Measurements from ENCODE around the gene MACROH2A1. TPM values are rescaled to one million over a fixed set of nuclear protein-coding genes. Genes with fewer than 3 reads are reported as not detected.

The MACROH2A1 gene
- total and polyA plus RNA-seq, 10 of the 15 experiments (the other 5 are each of a cell fraction or from before 2014, with no cell fraction given), result 45.7 to 230 (median 196) TPM

GRCh38 chr5:135360278-135361274 lies 38.5 kb downstream of the MACROH2A1 start:
- peaks cover 18 to 21% of the 10 kb centered on the region in 2 experiments for H3K36me3 ChIP-seq (ENCODE audit: control insufficient read depth in 2 of 2, insufficient read depth in 2 of 2, low read length in 1 of 2)
- POLR2A ChIA-PET, result no interaction called here
- peak; percentile 27 for FAIRE-seq

GRCh38 chr5:135359374-135360165 lies 39.5 kb downstream of the MACROH2A1 start:
- POLR2A ChIA-PET, result no interaction called here
- 98% methylated on average over 8 of the region's 8 CpGs for WGBS (ENCODE audit: insufficient coverage, insufficient replicate concordance, low lambda C conversion rate, missing lambda C conversion rate)
- Histone ChIP-seq H4K20me1 (ENCODE audit: control insufficient read depth, insufficient read depth) (no peaks in the 10 kb centered on the region), H3K9me3 (replicated peaks; ENCODE audit: control insufficient read depth, insufficient read depth, low read length) (no peaks in the 10 kb centered on the region), H3K36me3 (ENCODE audit: control insufficient read depth in 2 of 2, insufficient read depth in 2 of 2, low read length in 1 of 2) (peaks cover 18 to 28% of the 10 kb centered on the region in 2 experiments), H3K27ac (ENCODE audit: control insufficient read depth, insufficient read depth) (no peak overlapping the region), H3K4me2 (ENCODE audit: control insufficient read depth, insufficient read depth) (no peak overlapping the region), H3K79me2 (ENCODE audit: control insufficient read depth, insufficient read depth, low read length) (no peaks in the 10 kb centered on the region), H3K9ac (ENCODE audit: control insufficient read depth, insufficient read depth, low read length) (no peak overlapping the region), H3K4me3 (no peak overlapping the region), H3K27me3 (replicated peaks in 1 of 2; ENCODE audit: control insufficient read depth in 2 of 2, insufficient read depth in 2 of 2, low read length in 1 of 2) (no peaks in the 10 kb centered on the region), H2AFZ (ENCODE audit: control insufficient read depth, low read depth, low read length) (no peak overlapping the region), H3K4me1 (ENCODE audit: control insufficient read depth, insufficient read depth, low read length) (no peaks in the 10 kb centered on the region; the same call in 1 of the 2 replicates)
- RAD21 ChIA-PET (ENCODE audit: unreplicated experiment), result no interaction called here
- CTCF ChIA-PET, result no interaction called here
- intact Hi-C loops (cut with micrococcal nuclease; ENCODE audit: unreplicated experiment) (no loop called here), in situ Hi-C loops (cut with MboI) (no loop called here)
- FAIRE-seq, result no peak
- DNase-seq (ENCODE audit: low read depth, low spot score), result no peak
- SMC1A ChIA-PET (ENCODE audit: uncharacterized antibody, unreplicated experiment), result no interaction called here
- no TSS peak for BruUV-seq (replicated peaks)
- ATAC-seq, result no peak
- TF ChIP-seq RBBP5 (conservative IDR thresholded peaks at IDR 0.05), result no peak
- TF ChIP-seq CUX1 (IDR thresholded peaks at IDR 0.05; ENCODE audit: insufficient replicate concordance, low read depth, low read length), result no peak
- TF ChIP-seq MYC (IDR thresholded peaks at IDR 0.05; ENCODE audit: insufficient read depth, insufficient read length, insufficient replicate concordance, low read length, severe bottlenecking), result no peak
- TF ChIP-seq E2F8 (IDR thresholded peaks at IDR 0.05; ENCODE audit: low read depth, partially characterized antibody), result no peak

More at GRCh38 chr5:135360278-135361274, 38.5 kb downstream of the MACROH2A1 start:
- no peak for TF ChIP-seq CHD2 (IDR thresholded peaks at IDR 0.05; ENCODE audit: borderline replicate concordance, low read depth, low read length)
- ChIA-PET CTCF (no interaction called here), SMC1A (ENCODE audit: uncharacterized antibody, unreplicated experiment) (no interaction called here), RAD21 (ENCODE audit: unreplicated experiment) (no interaction called here)
- H3K4me3 ChIP-seq, result no peak overlapping the region
- 79% methylated on average over 16 of the region's 16 CpGs for WGBS (ENCODE audit: insufficient coverage, insufficient replicate concordance, low lambda C conversion rate, missing lambda C conversion rate)
- no peak overlapping the region for H2AFZ ChIP-seq (ENCODE audit: control insufficient read depth, low read depth, low read length)
- H3K27me3 ChIP-seq (replicated peaks in 1 of 2; ENCODE audit: control insufficient read depth in 2 of 2, insufficient read depth in 2 of 2, low read length in 1 of 2), result no peaks in the 10 kb centered on the region
- H3K9ac ChIP-seq (ENCODE audit: control insufficient read depth, insufficient read depth, low read length), result no peak overlapping the region
- no peaks in the 10 kb centered on the region for H4K20me1 ChIP-seq (ENCODE audit: control insufficient read depth, insufficient read depth)
- BruUV-seq (replicated peaks), result no TSS peak
- intact Hi-C loops (cut with micrococcal nuclease; ENCODE audit: unreplicated experiment) (no loop called here), in situ Hi-C loops (cut with MboI) (no loop called here)
- DNase-seq (ENCODE audit: low read depth, low spot score) (no peak), ATAC-seq (no peak)
- no peaks in the 10 kb centered on the region; the same call in 1 of the 2 replicates for H3K4me1 ChIP-seq (ENCODE audit: control insufficient read depth, insufficient read depth, low read length)
- no peaks in the 10 kb centered on the region for H3K79me2 ChIP-seq (ENCODE audit: control insufficient read depth, insufficient read depth, low read length)
- H3K9me3 ChIP-seq (replicated peaks; ENCODE audit: control insufficient read depth, insufficient read depth, low read length), result no peaks in the 10 kb centered on the region
- H3K4me2 ChIP-seq (ENCODE audit: control insufficient read depth, insufficient read depth), result no peak overlapping the region
- no peak overlapping the region for H3K27ac ChIP-seq (ENCODE audit: control insufficient read depth, insufficient read depth)
